Kidney epithelial cell (primary cell): Measurements from ENCODE around the gene GLRA3. TPM values are rescaled to one million over a fixed set of nuclear protein-coding genes. Genes with fewer than 3 reads are reported as not detected.
A peak's percentile ranks its signal among the peaks of the same experiment; 100 is the strongest.

ENCODE experiments used
- DNase-seq: peaks from one replicate; pipeline ENCODE4 v3.0.0-alpha.2; 2010; ENCODE audit warnings: low read depth
- H3K27me3 ChIP-seq: 2 replicates; pipeline ENCODE4 v1.6.0; 2011; ENCODE audit warnings: low read length; ENCODE audit not compliant: control insufficient read depth, insufficient read depth
- H3K36me3 ChIP-seq: 2 replicates; pipeline ENCODE4 v1.5.1; 2011; ENCODE audit warnings: low read length; ENCODE audit not compliant: control insufficient read depth, insufficient read depth
- H3K4me3 ChIP-seq: 2 replicates; pipeline ENCODE4 v1.5.1; 2011; ENCODE audit warnings: low read depth, mild to moderate bottlenecking, control low read depth, low read length
- CTCF ChIP-seq: IDR thresholded peaks from 2 replicates; pipeline ENCODE4 v1.5.1; 2011; ENCODE audit warnings: mild to moderate bottlenecking, moderate library complexity, low read length, control low read depth, inconsistent platforms; ENCODE audit not compliant: insufficient read depth, poor library complexity, severe bottlenecking
- total RNA-seq: library from RNA; depleted of rRNA; stranded (reverse); fragments of >200 nt; gene quantifications from 2 replicates; pipeline ENCODE4 v1.2.3, GENCODE V29; 2015

The GLRA3 gene
- total RNA-seq, 1 donor from 2014 or later: not detected

DNA sequence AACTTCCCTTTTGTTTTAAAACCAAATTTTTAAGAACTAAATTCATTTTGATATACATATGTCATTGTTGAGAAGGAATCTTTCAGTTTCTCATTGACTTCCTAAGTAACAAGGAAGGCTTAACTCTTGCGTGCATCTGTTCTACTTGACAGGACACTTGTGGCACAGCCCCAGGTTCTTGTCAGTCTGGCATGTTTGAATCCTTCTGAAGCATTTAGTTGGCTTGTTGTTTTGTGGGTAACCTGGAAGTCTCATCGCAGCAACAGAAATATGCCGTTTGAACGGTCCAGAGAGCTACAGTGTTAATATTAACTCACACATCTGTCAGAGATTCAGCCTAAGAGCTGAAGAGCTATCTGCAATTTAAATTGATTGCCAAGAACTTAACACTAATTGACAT is 76.0 kb downstream of the GLRA3 start:
- H3K4me3 ChIP-seq: no peak overlapping the region
- no peak for TF ChIP-seq CTCF
- DNase-seq: peak; percentile 19
- no peaks in the 10 kb centered on the region for H3K27me3 ChIP-seq
- H3K36me3 ChIP-seq: no peaks in the 10 kb centered on the region

GRCh38 chr4:174752026-174752425 is 77.0 kb downstream of the GLRA3 start:
- DNase-seq: no peak
- H3K4me3 ChIP-seq: no peak overlapping the region
- no peaks in the 10 kb centered on the region for H3K27me3 ChIP-seq
- no peaks in the 10 kb centered on the region for H3K36me3 ChIP-seq
- TF ChIP-seq CTCF: no peak

GRCh38 chr4:174749091-174749490 is 80.0 kb downstream of the GLRA3 start:
- no peaks in the 10 kb centered on the region for H3K36me3 ChIP-seq
- no peak for DNase-seq
- no peaks in the 10 kb centered on the region for H3K27me3 ChIP-seq
- H3K4me3 ChIP-seq: no peak overlapping the region
- no peak for TF ChIP-seq CTCF

DNA sequence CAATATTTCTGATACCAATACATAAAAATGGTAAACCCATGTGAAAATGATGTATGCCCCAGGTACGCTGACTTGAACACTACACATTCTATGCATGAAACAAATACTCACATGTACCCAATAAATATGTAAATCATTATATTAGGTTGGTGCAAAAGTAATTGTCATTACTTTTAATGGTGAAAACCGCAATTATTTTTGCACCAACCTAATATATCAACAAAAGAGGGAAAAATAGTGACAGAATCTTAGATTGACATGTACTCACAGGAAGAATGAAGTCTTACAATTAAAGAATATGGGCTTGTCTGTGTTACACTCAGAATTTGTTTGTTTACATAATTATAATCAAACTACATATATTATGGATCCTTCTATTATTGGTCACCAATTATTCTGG is 82.3 kb downstream of the GLRA3 start:
- H3K36me3 ChIP-seq: no peaks in the 10 kb centered on the region
- no peak for TF ChIP-seq CTCF
- H3K4me3 ChIP-seq: no peak overlapping the region
- no peak for DNase-seq
- no peaks in the 10 kb centered on the region for H3K27me3 ChIP-seq

GRCh38 chr4:174742561-174742960 is 86.5 kb downstream of the GLRA3 start:
- no peaks in the 10 kb centered on the region for H3K27me3 ChIP-seq
- DNase-seq: no peak
- H3K36me3 ChIP-seq: no peaks in the 10 kb centered on the region
- TF ChIP-seq CTCF: no peak
- H3K4me3 ChIP-seq: no peak overlapping the region

DNA sequence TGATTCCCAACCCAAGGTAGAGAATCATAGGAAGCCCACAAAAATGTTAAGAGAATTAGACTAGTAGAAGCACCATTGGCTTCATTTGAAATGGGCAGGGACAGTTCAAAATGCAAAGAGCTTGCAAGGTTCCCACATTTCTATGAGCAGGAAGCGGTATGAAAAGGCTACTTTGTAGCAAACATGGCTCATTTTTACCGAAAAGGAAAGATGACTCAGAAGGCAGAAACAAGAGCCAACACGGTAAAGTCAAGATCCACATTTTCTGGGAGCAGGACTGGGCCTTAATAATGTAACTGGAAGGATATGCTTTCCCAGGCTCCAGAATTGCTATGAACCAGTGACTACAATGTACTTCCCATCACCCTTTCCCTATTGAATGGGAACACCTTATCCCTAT is 89.5 kb downstream of the GLRA3 start:
- TF ChIP-seq CTCF: no peak
- H3K36me3 ChIP-seq: no peaks in the 10 kb centered on the region
- no peak for DNase-seq

More for the DNA sequence above, 89.5 kb downstream of the GLRA3 start:
- no peak overlapping the region for H3K4me3 ChIP-seq
- no peaks in the 10 kb centered on the region for H3K27me3 ChIP-seq
